GM18867 (cell line): Measurements from ENCODE around the gene TXLNB.

ENCODE experiments used
- ATAC-seq: cut with Tn5 transposase; IDR thresholded peaks from one replicate; pipeline ENCODE4 v1.9.1; 2021; ENCODE audit warnings: mild to moderate bottlenecking, moderate library complexity; ENCODE audit not compliant: unreplicated experiment

The TXLNB gene

DNA sequence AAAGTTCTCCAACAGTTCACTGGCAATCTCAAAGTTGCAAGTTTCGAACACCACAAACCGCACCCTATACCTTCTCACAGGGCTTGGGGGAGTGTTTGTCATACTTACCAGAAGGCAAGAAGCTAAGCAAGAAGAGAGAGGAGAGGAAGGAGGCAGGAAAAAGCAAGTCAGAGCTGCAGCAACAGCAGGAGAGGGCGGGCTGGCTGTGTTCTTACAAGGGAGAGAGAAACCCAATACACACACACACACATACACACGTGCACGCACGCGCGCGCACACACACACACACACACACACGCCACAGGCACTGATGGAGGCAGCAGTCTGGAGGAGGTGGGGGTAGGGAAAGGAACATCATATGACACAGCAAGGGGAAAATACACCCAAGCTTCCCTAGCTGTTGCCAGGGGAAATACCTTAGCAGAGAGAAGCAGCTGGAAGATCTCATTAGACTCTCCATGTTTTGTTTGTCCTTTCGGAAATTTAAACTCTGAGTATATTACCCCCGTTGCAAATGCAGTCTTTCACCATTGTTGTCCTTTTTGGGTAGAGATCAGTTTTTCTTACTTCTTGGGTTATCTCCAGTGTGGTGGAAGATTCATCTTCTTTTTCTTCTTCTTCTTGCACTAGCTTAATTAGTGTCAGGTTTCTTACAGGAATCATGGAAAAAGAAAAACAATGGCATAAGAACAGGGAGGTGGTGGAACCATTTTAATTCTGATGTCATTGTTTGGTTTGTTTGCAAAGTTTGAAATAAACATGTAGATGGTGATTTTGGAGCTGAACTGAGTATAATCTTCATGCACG lies at the start of gene TXLNB:
Gene TXLNB, minus strand, starts transcription at position 186 of the 807 bp plus-strand sequence. CDS start 3,099 bp downstream, outside the sequence.
- peak; percentile 68 for ATAC-seq

DNA sequence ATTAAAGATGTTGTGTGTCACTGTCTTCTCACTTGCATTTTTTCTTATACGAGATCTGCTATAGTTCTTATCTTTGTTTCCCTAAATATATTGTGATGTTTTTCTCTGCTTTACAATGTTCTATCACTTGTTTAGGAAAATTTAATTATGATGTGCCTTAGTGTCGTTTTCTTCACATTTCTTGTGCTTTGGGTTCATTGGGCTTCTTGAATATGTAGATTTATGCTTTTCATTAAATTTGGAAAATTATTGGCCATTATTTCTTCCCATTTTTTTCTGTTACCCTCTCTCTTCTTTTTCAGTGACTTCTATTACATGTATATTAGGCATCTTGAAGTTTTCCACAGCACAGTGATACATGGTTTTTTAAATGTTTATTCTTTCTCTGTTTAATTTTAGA lies 49.3 kb upstream of the TXLNB start:
- ATAC-seq: no peak

DNA sequence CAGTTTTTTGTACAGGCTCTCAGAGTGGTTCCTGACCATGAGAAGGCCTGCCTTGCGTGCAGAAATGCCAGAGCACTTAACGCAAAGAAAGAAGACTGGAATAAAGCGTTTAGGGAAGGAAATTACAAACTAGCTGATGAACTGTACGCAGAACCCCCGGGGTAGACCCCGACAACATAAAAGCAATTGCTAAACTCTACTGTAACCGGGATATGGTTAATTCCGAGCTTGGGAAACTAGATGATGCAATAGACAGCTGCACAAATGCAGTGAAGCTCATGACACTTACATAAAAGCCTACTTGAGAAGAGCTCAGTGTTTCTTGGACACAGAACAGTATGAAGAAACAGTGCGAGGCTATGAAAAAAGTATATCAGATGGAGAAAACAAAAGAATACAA lies 47.0 kb upstream of the TXLNB start:
- ATAC-seq: no peak

DNA sequence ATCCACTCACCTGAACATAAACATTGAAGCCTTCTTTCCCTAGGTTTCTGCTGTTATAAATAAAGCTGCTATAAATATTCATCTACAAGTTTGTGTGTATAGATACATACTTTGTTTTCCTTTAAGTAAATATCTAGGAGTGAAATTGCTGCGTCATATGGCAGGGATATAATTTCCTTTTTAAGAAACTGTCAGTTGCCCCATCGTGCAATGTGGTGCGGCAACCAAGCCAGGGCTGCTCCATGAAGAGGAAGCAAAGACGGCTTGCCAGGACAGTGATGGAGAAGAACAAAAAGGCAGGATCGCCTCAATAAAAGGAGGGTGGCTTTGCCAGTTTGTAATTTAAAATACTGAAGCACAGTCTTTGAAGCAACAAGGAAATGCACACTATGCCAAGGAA lies 46.0 kb upstream of the TXLNB start:
- no peak for ATAC-seq

DNA sequence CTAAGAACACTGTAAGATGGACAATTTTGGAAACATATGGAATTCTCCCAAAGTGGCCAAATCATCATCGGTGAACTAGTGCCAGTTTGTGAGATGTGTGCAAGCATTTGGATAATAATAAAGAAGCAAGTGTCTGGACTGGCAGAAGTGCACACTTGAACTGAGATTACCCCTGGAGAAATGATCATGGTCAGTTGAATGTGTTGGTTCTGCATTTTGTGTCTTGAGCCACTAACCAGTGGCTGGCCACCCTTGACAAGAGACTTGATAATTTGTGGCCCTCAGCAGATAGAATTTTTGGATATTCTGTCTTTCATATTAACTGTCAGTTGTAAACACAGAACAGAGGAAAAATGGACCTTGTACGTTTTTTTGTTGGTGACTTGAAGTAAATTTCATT lies 45.2 kb upstream of the TXLNB start:
- no peak for ATAC-seq

DNA sequence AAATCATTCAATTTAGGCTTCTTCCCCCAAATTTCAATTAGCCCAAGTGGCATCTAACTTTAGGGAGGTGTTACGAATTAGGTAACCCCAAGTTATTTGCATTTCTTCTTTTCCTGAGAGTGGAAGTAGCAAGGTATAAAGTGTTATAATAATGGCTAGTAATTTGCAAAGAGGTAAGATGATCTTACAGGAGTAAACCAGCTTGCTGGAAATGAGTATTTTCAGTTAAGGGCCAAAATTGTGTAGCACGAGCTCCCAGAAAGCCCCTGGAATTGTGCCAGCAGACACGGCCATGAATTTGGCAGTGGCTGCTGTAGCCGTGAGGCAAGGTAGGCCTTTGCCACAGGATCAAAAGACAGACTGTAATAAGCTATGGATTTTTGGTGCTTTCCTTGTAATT lies 44.7 kb upstream of the TXLNB start:
- ATAC-seq: peak; percentile 69

DNA sequence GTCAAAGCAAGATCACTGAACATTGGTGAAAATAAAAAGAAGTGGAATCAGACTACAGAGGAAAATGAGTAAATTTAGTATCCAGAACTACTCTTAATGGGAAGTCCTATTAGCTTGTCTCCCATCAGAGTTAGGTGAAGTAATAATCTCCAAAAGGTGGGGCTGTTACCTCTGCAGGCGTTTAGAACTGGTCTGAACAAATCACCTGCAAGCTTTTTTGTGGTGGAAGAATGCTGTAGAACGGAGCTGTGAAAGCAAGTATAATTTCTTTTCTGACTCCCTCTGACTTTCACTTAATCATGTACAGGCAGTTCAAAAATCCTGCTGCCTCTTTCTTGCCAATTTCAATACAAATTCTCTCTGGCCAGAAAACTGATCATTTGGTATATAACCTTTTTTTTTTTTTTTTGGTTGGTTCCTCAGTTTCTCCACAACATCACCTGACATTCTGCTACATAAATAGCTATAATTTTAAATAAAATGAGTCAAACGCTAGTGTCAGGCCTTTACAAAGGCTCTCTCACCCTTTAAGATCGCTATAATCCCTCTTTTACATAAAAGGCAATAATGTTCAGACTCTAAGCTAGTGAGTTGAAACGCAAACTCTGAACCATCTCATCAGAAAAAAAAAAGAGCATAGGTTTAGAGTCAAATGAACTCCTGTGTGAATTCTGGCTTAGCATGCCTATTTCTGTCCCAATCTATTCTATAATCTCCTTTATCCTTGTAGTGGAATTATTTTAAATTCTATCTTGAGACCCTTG lies 43.8 kb upstream of the TXLNB start:
- no peak for ATAC-seq

DNA sequence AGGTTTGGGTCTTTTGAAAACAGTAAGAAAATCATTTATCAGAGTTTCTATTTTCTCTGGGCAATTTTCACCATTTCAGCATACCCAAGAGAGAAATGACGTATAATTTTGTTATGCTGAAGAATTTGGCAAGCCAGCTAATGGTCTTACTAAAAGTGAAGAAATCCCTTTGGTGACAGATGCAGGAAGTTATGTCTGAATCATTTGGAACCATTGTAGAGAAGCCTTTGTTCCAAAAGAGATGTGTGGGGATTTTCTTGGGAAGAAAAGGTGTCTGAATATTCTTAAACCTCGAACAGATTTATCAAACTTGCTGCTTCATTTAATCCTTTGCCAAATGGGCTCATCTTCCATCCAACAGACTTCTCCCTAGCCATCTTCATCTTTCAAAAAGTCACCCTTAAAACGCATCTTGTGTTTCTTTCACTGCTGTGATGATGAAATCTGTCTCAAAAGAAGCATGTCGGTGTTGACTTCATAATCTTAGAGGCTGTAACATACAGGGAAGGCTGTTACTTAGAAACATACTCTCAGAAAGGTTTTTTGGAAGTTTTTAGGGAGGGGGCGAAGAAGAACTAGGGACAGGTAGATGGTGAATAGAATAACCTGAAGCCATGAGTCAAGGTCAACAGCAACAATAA lies 43.1 kb upstream of the TXLNB start:
- no peak for ATAC-seq

DNA sequence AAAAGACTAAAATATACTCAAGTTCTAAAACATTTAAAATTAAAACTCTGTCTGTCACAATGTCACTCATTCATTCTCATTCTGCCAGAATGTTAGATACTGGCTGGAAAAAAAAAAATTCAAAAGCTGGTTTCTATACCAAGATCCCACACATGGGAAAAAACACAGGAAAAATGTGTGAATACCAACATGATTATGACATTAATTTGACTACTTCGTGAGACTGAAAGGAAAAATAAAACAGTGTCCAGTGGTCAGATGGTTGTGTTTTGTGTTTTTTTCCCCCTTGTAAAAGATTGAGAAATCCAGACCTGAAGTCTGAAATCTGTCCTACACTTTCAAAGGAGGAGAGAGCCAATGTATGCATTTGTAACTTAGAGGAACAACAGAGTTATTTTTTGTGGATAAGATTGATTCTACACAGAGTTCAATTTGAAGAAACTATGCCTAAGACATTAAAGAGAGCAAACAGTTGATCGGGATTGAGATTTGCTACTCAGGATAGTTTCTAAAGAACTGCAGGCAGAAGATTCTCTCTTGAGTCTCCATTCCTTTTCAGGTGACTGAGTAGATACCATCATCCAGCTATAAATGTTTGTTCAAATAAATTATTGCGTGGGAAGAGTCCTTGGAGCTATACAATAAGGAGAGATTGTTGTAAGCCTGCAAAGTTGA lies 39.2 kb upstream of the TXLNB start:
- no peak for ATAC-seq

DNA sequence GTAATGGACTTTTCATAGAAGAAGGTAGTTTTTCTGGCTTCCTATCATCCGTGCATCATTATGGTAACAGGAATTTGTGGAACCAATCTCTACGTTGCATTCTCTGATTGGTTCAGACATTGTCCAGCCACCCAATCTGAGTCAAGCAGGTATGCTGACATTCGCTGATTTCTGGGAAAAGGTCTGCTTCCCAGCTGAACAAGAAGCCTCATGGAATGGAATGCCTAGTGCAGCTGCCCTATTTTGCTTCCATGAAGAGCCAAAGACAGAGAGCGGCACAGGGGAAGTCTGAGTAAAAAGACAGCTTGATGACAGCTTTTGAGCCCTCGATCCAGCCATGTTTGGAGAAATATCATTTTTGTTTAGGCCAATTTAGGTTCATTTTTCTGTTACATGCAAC lies 38.5 kb upstream of the TXLNB start:
- ATAC-seq: no peak

DNA sequence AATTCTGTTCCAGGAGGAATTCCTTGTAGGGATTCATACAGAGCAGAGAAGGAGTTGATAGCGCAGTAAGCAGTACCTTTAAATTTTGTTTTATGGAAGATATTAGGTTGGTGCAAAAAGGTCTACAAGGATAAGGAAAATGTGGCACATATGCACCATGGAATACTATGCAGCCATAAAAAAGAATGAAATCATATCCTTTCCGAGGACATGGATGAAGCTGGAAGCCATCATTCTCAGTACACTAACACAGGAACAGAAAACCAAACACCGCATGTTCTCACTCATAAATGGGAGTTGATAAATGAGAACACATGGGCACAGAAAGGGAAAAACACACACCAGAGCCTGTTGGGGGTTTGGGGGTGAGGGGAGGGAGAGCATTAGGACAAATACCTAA lies 37.4 kb upstream of the TXLNB start:
- no peak for ATAC-seq

DNA sequence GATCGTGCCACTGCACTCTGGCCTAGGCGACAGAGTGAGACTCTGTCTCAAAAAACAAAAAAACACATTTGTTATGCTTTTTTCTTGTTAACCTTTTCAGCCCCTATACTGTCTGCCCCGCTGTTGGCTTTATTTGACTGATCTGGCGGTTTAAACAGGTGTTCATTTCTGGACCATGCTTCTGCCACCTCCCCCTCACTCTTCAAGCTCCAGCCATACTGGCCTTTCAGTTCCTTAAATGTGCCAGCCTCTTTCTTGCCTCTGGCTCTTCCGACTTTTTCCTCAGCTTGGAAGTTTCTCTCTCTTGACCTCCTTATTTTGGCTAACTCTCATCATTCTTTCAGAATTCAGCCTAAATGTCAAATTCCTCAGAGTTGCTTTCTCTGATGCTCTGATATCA lies 35.2 kb upstream of the TXLNB start:
- peak; percentile 54 for ATAC-seq

DNA sequence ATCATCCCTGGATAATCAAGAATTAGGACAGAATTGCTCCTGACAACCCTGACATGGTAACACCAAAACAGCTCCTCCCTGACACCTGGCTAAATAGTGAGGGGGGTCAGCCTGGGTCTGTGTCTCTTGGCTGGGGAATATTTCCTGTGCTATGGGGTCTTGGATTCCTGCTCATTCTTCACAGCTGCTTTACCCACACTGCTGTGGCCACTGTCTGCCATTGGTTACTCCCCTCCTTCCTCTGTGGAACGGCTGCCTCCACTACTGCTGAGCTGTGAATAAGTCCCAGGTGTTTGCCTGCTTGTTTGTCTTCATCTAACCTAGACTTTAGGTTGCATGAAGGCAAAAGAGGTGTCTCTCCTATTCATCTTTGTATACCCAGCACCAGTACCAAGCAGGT lies 33.9 kb upstream of the TXLNB start:
- no peak for ATAC-seq

DNA sequence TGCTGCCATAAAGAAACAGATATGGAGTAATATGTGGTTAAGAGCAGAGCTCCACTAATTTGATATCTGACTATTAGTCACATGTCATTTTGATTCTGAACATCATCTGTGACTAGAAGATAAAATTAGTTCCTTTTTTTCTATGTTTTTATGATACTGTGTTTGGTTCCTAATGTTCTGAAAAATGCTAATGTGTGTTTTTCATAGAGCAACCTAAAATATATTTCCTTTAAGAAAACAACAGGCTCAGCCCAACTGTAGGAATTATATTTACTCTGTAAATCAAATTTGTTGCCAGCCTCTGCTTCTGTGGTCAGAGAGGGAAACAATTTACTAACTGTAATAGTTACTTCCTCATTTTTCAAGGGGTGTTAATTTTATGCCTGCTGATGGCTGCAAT lies 33.3 kb upstream of the TXLNB start:
- peak; percentile 67 for ATAC-seq

DNA sequence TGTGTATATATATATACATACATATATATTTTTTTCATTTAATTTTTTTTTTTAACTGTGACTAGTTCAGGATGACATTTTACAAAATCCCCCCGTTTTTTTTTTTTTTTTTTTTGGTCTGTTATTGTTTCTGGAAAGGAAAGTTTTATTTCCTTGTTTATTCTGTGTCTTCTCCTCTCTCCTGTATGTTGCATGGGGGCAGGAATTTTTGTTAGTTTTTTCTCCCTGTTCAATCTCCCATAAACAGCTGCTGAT lies 32.4 kb upstream of the TXLNB start:
- ATAC-seq: no peak

DNA sequence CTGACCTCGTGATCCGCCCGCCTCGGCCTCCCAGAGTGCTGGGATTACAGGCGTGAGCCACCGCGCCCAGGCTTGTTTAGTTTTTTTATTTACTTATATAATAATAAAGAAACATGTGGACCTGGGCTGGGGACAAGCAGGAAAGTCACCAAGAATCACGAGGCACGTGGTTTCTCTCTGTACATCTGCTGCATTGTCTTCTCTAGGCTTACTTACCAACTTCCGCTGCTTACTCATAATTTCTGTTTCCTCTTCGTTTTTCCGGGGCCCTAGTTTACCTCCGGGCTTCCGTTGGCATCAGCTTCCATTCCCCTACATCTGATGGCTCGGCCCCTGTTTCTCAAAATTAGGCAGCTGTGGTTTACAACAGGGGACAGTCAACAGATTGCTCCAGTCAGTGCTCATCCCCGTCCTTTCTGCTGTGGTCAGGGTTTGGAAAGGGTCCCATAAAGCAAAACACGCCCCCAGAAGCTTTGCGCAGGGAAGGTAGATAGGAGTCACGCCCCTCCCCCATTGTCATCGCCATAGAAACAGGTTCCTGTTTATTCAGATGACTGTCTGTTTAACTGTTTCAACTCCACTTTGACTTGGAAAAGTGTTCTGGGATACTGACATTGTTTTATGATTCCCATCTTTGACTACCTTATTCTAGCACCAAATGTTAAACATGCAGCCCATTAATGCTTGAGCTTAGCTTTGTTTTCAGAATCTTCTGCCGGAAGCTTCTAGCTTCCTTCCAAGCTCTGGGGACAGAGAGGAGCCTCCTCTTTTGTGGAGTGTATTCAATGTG lies 31.9 kb upstream of the TXLNB start:
- peak; percentile 50 for ATAC-seq

DNA sequence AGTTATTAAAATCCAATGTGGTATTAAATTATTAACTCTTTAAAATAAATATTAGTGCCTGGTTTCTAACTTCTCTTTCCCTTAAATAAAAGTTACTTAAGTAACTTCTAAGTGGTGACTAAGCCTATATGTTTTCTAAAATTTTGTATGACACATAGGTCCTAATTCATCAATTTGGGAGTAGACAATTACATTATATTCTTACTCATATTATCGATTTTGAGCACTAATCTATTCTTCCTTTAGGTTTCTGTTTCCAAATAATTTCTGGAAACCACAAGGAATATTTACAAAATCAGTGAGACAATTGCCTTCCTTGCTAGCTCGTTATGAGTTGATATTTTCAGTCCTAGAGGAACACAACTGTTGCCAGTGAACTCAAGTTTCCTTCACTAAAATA lies 28.3 kb upstream of the TXLNB start:
- no peak for ATAC-seq

DNA sequence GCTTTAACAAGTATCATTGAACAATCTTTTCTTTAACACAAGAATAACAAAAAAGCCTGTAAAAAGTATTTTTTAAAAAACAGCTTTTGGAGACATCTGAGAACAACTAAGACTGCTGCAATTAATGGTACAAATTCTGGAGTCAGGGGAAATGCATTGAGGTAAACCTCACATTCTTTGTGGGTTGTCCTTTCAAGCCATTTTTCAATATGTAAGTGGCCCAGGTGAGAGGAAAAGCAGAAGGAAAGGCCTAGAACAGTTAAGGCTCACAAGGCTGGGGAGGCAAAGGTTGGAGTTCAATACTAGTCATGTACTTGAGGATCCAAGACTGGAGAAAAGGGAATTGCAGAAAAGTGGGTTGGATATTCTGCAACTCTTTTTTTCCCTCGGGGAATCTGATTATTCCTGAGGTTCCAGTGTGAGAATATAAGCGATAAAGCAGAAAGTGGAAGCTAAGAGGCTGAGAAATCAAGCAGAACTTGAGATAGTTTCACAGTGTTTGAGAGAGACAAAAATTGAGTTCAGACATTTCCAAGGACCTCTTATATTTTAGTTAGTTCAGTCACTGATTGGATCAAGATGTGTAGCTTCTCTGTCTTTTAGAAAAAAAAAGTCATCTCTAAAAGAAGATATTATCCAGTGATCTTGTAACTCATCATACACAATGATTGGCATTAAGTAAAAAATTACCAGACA lies 25.0 kb upstream of the TXLNB start:
- no peak for ATAC-seq

DNA sequence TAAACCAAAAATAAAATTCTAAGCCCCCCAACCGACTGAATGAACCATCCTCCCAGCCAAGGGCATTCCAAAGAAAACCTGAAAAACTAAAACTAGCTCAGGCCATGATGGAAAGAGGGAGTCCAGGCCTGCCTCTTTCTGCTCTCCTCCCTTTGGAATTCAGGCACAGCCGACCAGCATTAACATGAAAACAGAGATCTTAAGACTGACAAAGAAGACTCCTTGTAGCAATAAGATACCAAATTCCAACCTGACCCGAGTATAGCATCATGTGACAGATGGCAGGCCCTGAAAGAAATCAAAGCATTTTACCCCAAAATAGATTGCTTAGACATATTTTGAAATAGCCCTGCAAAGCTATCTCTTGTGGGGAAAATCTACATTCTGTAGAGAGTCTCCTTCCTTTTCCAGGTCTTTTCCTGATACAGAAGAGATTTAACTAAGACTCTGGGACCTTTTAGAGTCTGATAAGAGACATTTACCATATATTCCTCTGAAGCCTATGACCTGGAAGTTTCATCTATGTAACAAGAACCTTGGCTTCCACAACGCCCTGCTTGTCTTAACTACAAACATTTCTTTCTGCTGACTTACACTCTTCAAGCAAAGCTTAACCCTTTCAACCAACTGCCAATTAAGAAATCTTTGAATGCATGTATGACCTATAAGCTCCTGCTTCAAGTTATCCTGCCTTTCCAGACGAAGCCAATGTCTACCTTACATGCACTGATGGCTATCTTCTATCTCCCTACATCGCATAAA lies 22.2 kb upstream of the TXLNB start:
- no peak for ATAC-seq

DNA sequence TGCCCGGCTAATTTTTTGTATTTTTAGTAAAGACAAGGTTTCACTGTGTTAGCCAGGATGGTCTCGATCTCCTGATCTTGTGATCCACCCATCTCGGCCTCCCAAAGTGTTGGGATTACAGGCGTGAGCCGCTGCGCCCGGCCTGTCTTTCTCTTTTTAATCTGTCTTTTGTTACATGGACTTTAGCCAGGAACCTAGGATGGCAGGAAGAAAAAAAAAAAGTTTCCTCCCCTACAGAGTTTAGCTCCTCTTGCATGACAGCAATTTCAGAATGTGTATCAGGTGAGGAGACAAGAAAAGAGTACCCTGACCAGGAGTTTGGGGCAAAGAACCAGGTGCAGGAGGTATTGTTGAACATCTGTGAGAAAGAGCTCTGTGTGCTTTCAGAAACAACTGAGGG lies 21.4 kb upstream of the TXLNB start:
- ATAC-seq: no peak
